IMR-90 (cell line): ENCODE data around the gene EXTL2. TPM values are rescaled to one million over a fixed set of nuclear protein-coding genes. Genes with fewer than 3 reads are reported as not detected.

Experiments used
- ATAC-seq: fragments of 200-7000 bp; cut with Tn5 transposase; 2 replicates; pipeline ENCODE4 v1.9.1; 2020; ENCODE audit warnings: low read depth, mild to moderate bottlenecking, moderate library complexity
- BruUV-seq: library from RNA; stranded (reverse); fragments of 400-500 nt; replicated peaks from 2 replicates; lab custom pipeline; 2021; lab: Mats Ljungman, UMichigan
- CTCF ChIA-PET: fragments of 300-600 bp; formaldehyde crosslinking; extraction: SDS; loops from one replicate; lab custom pipeline; 2021; ENCODE audit warnings: antibody characterized with exemption; lab: Yijun Ruan, JAX
- POLR2A ChIA-PET: fragments of 300-600 bp; sonication (Branson Sonifier 250); formaldehyde crosslinking; loops from one replicate; lab custom pipeline; 2022; ENCODE audit warnings: antibody characterized with exemption; ENCODE audit not compliant: unreplicated experiment; lab: Charles Lee
- DNase-seq: peaks from one replicate; pipeline ENCODE4 v3.0.0; 2013
- H2AFZ ChIP-seq: replicated peaks from 2 replicates; pipeline ENCODE3; 2013; ENCODE audit warnings: low read length, mild to moderate bottlenecking; ENCODE audit not compliant: poor library complexity
- H2AK5ac ChIP-seq: 2 replicates; pipeline ENCODE4 v1.6.1; 2013; ENCODE audit warnings: low read depth, low read length, inconsistent platforms
- H2AK9ac ChIP-seq: replicated peaks from 2 replicates; pipeline ENCODE3; 2013; ENCODE audit warnings: mild to moderate bottlenecking, low read depth, low read length, moderate library complexity; ENCODE audit not compliant: poor library complexity
- H2BK120ac ChIP-seq: 2 replicates; pipeline ENCODE4 v1.6.1; 2013; ENCODE audit warnings: low read depth, low read length, inconsistent platforms
- H2BK15ac ChIP-seq: 3 replicates; pipeline ENCODE4 v1.6.1; 2013; ENCODE audit warnings: low read depth, low read length, inconsistent platforms
- H2BK20ac ChIP-seq: 2 replicates; pipeline ENCODE4 v1.6.1; 2013; ENCODE audit warnings: low read depth, mild to moderate bottlenecking, inconsistent platforms, low read length, moderate library complexity
- H2BK5ac ChIP-seq: 2 replicates; pipeline ENCODE4 v1.6.1; 2013; ENCODE audit warnings: mild to moderate bottlenecking, low read depth, low read length, inconsistent platforms; ENCODE audit not compliant: poor library complexity, severe bottlenecking
- H3K14ac ChIP-seq: replicated peaks from 2 replicates; pipeline ENCODE4 v1.6.1; 2013; ENCODE audit warnings: low read depth, low read length, inconsistent platforms
- H3K18ac ChIP-seq: 2 replicates; pipeline ENCODE4 v1.6.1; 2013; ENCODE audit warnings: low read depth, low read length, control low read depth
- H3K23ac ChIP-seq: 2 replicates; pipeline ENCODE4 v1.6.1; 2013; ENCODE audit warnings: low read depth, low read length, inconsistent platforms
- H3K27ac ChIP-seq: 2 replicates; pipeline ENCODE4 v1.5.1; 2013; ENCODE audit warnings: mild to moderate bottlenecking, control low read depth, low read length; ENCODE audit not compliant: insufficient read depth
- H3K27me3 ChIP-seq: 2 replicates; pipeline ENCODE4 v1.6.1; 2013; ENCODE audit warnings: low read length; ENCODE audit not compliant: control insufficient read depth, insufficient read depth
- H3K36me3 ChIP-seq: 2 replicates; pipeline ENCODE4 v1.6.1; 2013; ENCODE audit warnings: low read length, mixed read lengths; ENCODE audit not compliant: control insufficient read depth, insufficient read depth
- H3K4ac ChIP-seq: 2 replicates; pipeline ENCODE4 v1.6.1; 2013; ENCODE audit warnings: low read depth, low read length, inconsistent platforms
- H3K4me1 ChIP-seq: 2 replicates; pipeline ENCODE4 v1.6.1; 2013; ENCODE audit warnings: low read length, mixed read lengths; ENCODE audit not compliant: control insufficient read depth, insufficient read depth
- H3K4me2 ChIP-seq: 2 replicates; pipeline ENCODE4 v1.6.1; 2013; ENCODE audit warnings: low read depth, mild to moderate bottlenecking, control low read depth, low read length, moderate library complexity
- H3K4me3 ChIP-seq: 2 replicates; pipeline ENCODE4 v1.5.1; 2013; ENCODE audit warnings: low read depth, mild to moderate bottlenecking, control low read depth, low read length, moderate library complexity; ENCODE audit not compliant: insufficient read depth
- H3K56ac ChIP-seq: 2 replicates; pipeline ENCODE4 v1.6.1; 2013; ENCODE audit warnings: low read length, inconsistent platforms; ENCODE audit not compliant: insufficient read depth; ENCODE audit errors: extremely low read depth
- H3K79me1 ChIP-seq, 2 experiments: 2 replicates each; pipeline ENCODE4 v1.6.1; 2013; ENCODE audit warnings: low read length in 2 of 2, inconsistent platforms in 1 of 2, low read depth in 1 of 2
- H3K9ac ChIP-seq: 2 replicates; pipeline ENCODE4 v1.6.1; 2013; ENCODE audit warnings: low read depth, low read length, control low read depth
- H3K9me1 ChIP-seq: 2 replicates; pipeline ENCODE4 v1.6.1; 2013; ENCODE audit warnings: low read length, inconsistent platforms; ENCODE audit not compliant: insufficient read depth
- H3K9me3 ChIP-seq: 2 replicates; pipeline ENCODE4 v1.6.1; 2013; ENCODE audit warnings: low read length; ENCODE audit not compliant: control insufficient read depth, insufficient read depth
- H4K20me1 ChIP-seq: 2 replicates; pipeline ENCODE4 v1.6.1; 2013; ENCODE audit warnings: low read length, inconsistent platforms; ENCODE audit not compliant: insufficient read depth
- H4K5ac ChIP-seq: 2 replicates; pipeline ENCODE4 v1.6.1; 2013; ENCODE audit warnings: mild to moderate bottlenecking, low read depth, low read length, control low read depth
- H4K8ac ChIP-seq, 2 experiments: 2 replicates each; pipeline ENCODE4 v1.6.1; 2013; ENCODE audit warnings: low read depth in 2 of 2, low read length in 2 of 2, control low read depth in 1 of 2, inconsistent platforms in 1 of 2
- H4K91ac ChIP-seq: 2 replicates; pipeline ENCODE4 v1.6.1; 2013; ENCODE audit warnings: low read depth, low read length, inconsistent platforms; ENCODE audit not compliant: insufficient read depth
- BHLHE40 ChIP-seq: fragments of 150-350 bp; IDR thresholded peaks from 2 replicates; pipeline ENCODE4 v1.6.1; 2016; ENCODE audit warnings: mild to moderate bottlenecking, low read depth, low read length
- CEBPB ChIP-seq: IDR thresholded peaks from 2 replicates; pipeline ENCODE4 v1.6.1; 2012; ENCODE audit warnings: low read depth, low read length, improper control_type of control experiment
- CHD1 ChIP-seq: IDR thresholded peaks from 2 replicates; pipeline ENCODE4 v1.6.1; 2012; ENCODE audit warnings: low read depth, low read length, improper control_type of control experiment
- FOS ChIP-seq: fragments of 150-350 bp; IDR thresholded peaks from 2 replicates; pipeline ENCODE4 v1.6.1; 2016; ENCODE audit warnings: low read depth, low read length
- MAFK ChIP-seq: IDR thresholded peaks from 2 replicates; pipeline ENCODE4 v1.6.1; 2012; ENCODE audit warnings: low read depth, low read length, improper control_type of control experiment
- MAZ ChIP-seq: IDR thresholded peaks from 2 replicates; pipeline ENCODE4 v1.6.1; 2012; ENCODE audit warnings: low read depth, mild to moderate bottlenecking, low read length, improper control_type of control experiment, moderate library complexity, borderline replicate concordance
- MXI1 ChIP-seq: IDR thresholded peaks from 2 replicates; pipeline ENCODE4 v1.6.1; 2012; ENCODE audit warnings: low read depth, mild to moderate bottlenecking, low read length, moderate library complexity, borderline replicate concordance
- NFE2L2 ChIP-seq: fragments of 150-350 bp; IDR thresholded peaks from 2 replicates; pipeline ENCODE4 v1.6.1; 2016; ENCODE audit warnings: low read depth, mild to moderate bottlenecking, low read length
- POLR2A ChIP-seq: IDR thresholded peaks from 2 replicates; pipeline ENCODE4 v1.6.1; 2012; ENCODE audit warnings: mild to moderate bottlenecking, low read depth, low read length
- RAD21 ChIP-seq: IDR thresholded peaks from 2 replicates; pipeline ENCODE4 v1.6.1; 2012; ENCODE audit warnings: low read length, improper control_type of control experiment
- RCOR1 ChIP-seq: IDR thresholded peaks from 2 replicates; pipeline ENCODE4 v1.6.1; 2012; ENCODE audit warnings: mild to moderate bottlenecking, low read length, improper control_type of control experiment; ENCODE audit not compliant: insufficient replicate concordance
- RFX5 ChIP-seq: IDR thresholded peaks from 2 replicates; pipeline ENCODE4 v1.8.0; 2012; ENCODE audit warnings: low read depth, mild to moderate bottlenecking, low read length, moderate library complexity
- SMC3 ChIP-seq: fragments of 150-350 bp; IDR thresholded peaks from 2 replicates; pipeline ENCODE4 v1.6.1; 2016; ENCODE audit warnings: low read depth, mild to moderate bottlenecking, antibody characterized with exemption, low read length, moderate library complexity
- dilution Hi-C: fragments of 300-500 bp; cut with HindIII; formaldehyde crosslinking; loops from one replicate; pipeline ENCODE4 v1.14.3; 2018; ENCODE audit warnings: low sequenced_read_pairs; ENCODE audit not compliant: unreplicated experiment
- in situ Hi-C: fragments of 300-500 bp; cut with MboI; formaldehyde crosslinking; loops from 3 replicates; pipeline ENCODE4 v1.14.3; 2019; ENCODE audit warnings: low sequenced_read_pairs, inconsistent platforms, mixed read lengths
- intact Hi-C: fragments of 100-400 bp; cut with micrococcal nuclease; formaldehyde crosslinking; loops from 2 replicates; pipeline ENCODE4 v1.10.0; 2022
- polyA plus RNA-seq, 3 experiments: library from polyadenylated mRNA; depleted of rRNA; stranded (reverse); fragments of >200 nt; gene quantifications; 2 replicates each; pipeline ENCODE4 v1.2.3, GENCODE V29; 2012; ENCODE audit warnings: low replicate concordance in 1 of 3
- total RNA-seq: library from RNA; depleted of rRNA; stranded (reverse); fragments of >200 nt; gene quantifications from 2 replicates; pipeline ENCODE4 v1.2.3, GENCODE V29; 2012
- TF ChIP-seq, protein P1 (sequence below): fragments of 150-350 bp; IDR thresholded peaks from 2 replicates; pipeline ENCODE4 v1.6.1; 2016; ENCODE audit warnings: low read depth, mild to moderate bottlenecking, low read length, moderate library complexity, borderline replicate concordance
- TF ChIP-seq, protein P2 (sequence below): conservative IDR thresholded peaks from 2 replicates; pipeline ENCODE4 v1.5.1; 2012; ENCODE audit warnings: mild to moderate bottlenecking, low read depth, low read length, improper control_type of control experiment
- TF ChIP-seq, protein P3 (sequence below): fragments of 150-350 bp; IDR thresholded peaks from 2 replicates; pipeline ENCODE4 v1.6.1; 2017; ENCODE audit warnings: mild to moderate bottlenecking, antibody characterized with exemption, low read length, low read depth

Gene EXTL2
- total and polyA plus RNA-seq, 2 of the 4 experiments (the other 2 are of a cell fraction) = 24.9 to 27.6 TPM

DNA sequence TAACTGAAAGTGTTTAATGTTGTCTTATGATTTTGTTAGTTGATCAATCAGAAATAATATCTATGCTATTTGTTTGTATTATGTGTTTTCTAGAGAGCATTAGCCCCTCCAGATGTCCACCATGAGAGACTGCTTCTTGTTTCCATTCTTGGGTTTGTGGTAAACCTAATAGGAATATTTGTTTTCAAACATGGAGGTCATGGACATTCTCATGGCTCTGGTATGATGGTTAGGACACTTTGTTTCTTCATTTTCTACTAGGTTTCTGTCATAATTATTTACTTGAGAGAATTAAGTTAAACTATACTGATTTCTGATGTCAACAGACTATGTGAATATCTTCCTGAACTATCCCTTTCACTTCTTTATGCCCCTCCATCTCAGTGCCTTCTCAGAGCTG, 17.4 kb upstream of the EXTL2 start:
- Histone ChIP-seq H3K9ac (no peak overlapping the region), H3K4me2 (no peak overlapping the region), H3K27me3 (no peaks in the 10 kb centered on the region), H2AK5ac (no peak overlapping the region), H3K18ac (no peak overlapping the region), H3K36me3 (peaks cover 11% of the 10 kb centered on the region), H2BK120ac (no peak overlapping the region), H3K9me1 (peaks cover 3% of the 10 kb centered on the region; the same call in 1 of the 2 replicates), H4K91ac (no peak overlapping the region), H4K8ac (no peak overlapping the region), H3K9me3 (no peaks in the 10 kb centered on the region), H3K79me1 (peaks cover 3 to 7% of the 10 kb centered on the region in 2 experiments; a peak in 2 of 4 replicates), H3K23ac (no peak overlapping the region), H3K56ac (no peak overlapping the region), H4K5ac (no peak overlapping the region), H4K20me1 (no peaks in the 10 kb centered on the region), H3K27ac (no peak overlapping the region), H2AK9ac (no peak overlapping the region), H3K14ac (no peak overlapping the region), H3K4me1 (peaks cover 6% of the 10 kb centered on the region), H3K4me3 (no peak overlapping the region), H2AFZ (no peak overlapping the region), H2BK20ac (no peak overlapping the region), H3K4ac (no peak overlapping the region), H2BK5ac (peak overlapping the region; percentile 63), H2BK15ac (no peak overlapping the region)
- ChIA-PET CTCF (interaction anchor here (0.7 kb wide), 1 partner anchor 326 kb away, joined by 3 read pairs; no protein-coding TSS in a partner anchor), POLR2A (no interaction called here)
- peak; percentile 64 for ATAC-seq
- no peak for TF ChIP-seq FOS
- TF ChIP-seq, protein P1, sequence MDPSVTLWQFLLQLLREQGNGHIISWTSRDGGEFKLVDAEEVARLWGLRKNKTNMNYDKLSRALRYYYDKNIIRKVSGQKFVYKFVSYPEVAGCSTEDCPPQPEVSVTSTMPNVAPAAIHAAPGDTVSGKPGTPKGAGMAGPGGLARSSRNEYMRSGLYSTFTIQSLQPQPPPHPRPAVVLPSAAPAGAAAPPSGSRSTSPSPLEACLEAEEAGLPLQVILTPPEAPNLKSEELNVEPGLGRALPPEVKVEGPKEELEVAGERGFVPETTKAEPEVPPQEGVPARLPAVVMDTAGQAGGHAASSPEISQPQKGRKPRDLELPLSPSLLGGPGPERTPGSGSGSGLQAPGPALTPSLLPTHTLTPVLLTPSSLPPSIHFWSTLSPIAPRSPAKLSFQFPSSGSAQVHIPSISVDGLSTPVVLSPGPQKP = no peak
- TF ChIP-seq, protein P2, sequence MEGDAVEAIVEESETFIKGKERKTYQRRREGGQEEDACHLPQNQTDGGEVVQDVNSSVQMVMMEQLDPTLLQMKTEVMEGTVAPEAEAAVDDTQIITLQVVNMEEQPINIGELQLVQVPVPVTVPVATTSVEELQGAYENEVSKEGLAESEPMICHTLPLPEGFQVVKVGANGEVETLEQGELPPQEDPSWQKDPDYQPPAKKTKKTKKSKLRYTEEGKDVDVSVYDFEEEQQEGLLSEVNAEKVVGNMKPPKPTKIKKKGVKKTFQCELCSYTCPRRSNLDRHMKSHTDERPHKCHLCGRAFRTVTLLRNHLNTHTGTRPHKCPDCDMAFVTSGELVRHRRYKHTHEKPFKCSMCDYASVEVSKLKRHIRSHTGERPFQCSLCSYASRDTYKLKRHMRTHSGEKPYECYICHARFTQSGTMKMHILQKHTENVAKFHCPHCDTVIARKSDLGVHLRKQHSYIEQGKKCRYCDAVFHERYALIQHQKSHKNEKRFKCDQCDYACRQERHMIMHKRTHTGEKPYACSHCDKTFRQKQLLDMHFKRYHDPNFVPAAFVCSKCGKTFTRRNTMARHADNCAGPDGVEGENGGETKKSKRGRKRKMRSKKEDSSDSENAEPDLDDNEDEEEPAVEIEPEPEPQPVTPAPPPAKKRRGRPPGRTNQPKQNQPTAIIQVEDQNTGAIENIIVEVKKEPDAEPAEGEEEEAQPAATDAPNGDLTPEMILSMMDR = no peak
- TF ChIP-seq CHD1 = no peak
- TF ChIP-seq POLR2A = no peak
- no peak for TF ChIP-seq MAFK
- no peak for TF ChIP-seq RCOR1
- TF ChIP-seq MXI1 = no peak
- TF ChIP-seq NFE2L2 = no peak
- TF ChIP-seq MAZ = no peak
- TF ChIP-seq, protein P3, sequence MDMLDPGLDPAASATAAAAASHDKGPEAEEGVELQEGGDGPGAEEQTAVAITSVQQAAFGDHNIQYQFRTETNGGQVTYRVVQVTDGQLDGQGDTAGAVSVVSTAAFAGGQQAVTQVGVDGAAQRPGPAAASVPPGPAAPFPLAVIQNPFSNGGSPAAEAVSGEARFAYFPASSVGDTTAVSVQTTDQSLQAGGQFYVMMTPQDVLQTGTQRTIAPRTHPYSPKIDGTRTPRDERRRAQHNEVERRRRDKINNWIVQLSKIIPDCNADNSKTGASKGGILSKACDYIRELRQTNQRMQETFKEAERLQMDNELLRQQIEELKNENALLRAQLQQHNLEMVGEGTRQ = no peak
- no peak for TF ChIP-seq SMC3
- no peak for TF ChIP-seq BHLHE40
- no peak for TF ChIP-seq RFX5
- TF ChIP-seq CEBPB = no peak
- no peak for TF ChIP-seq RAD21
- in situ Hi-C loops = no loop called here
- dilution Hi-C loops = no loop called here
- DNase-seq = peak; percentile 37
- intact Hi-C loops = no loop called here
- BruUV-seq = no TSS peak
